Prostate gland (tissue), 2 donors: ENCODE measurements around the gene UTP25.

Experiments used
- CTCF ChIP-seq, 4 experiments: fragments of 200-600 bp in 2 of 4; fragments of 450-650 bp in 2 of 4; sonication (generic) in 2 of 4; IDR thresholded peaks; 1 replicate in 3 of 4; 2 replicates in 1 of 4; pipeline ENCODE4 v1.5.1; 2016 to 2019; ENCODE audit warnings: antibody characterized with exemption in 4 of 4, mild to moderate bottlenecking in 2 of 4, moderate library complexity in 2 of 4
- POLR2A ChIP-seq: fragments of 450-650 bp; IDR thresholded peaks from one replicate; pipeline ENCODE4 v1.6.1; 2016; ENCODE audit warnings: antibody characterized with exemption, mild to moderate bottlenecking

- TF ChIP-seq CTCF (IDR thresholded peaks at IDR 0.05) (no peak), POLR2A (no peak)
Observed at GRCh38 chr1:209901211-209901610, 73.4 kb downstream of the UTP25 start.
